Gastroesophageal sphincter (tissue), 4 donors: ENCODE data around the gene ATP4A. TPM values are rescaled to one million over a fixed set of nuclear protein-coding genes. Genes with fewer than 3 reads are reported as not detected.
"Not testable (repeated sequence)": the region's sequence is repeated elsewhere in the genome, so short reads cannot be mapped to it uniquely, and the experiment has no call there.

Source experiments
- ATAC-seq: fragments of 150-250 bp; one replicate; pipeline ENCODE4 v1.9.1; 2016; ENCODE audit warnings: mild to moderate bottlenecking, moderate library complexity
- H3K27ac ChIP-seq, 4 donors: fragments of 200-600 bp; sonication (generic) in 3 of 4; 1 replicate in 3 of 4; 2 replicates in 1 of 4; pipeline ENCODE4 v1.5.1; 2016 to 2019
- H3K27me3 ChIP-seq: fragments of 200-600 bp; sonication (generic); one replicate; pipeline ENCODE4 v1.5.1; 2019
- H3K36me3 ChIP-seq, 2 donors: fragments of 200-600 bp; sonication (generic); one replicate each; pipeline ENCODE4 v1.5.1; 2019; ENCODE audit warnings: control low read depth in 1 of 2
- H3K4me1 ChIP-seq, 3 donors: fragments of 200-600 bp; sonication (generic); 1 replicate in 2 of 3; 2 replicates in 1 of 3; pipeline ENCODE4 v1.5.1; 2016 to 2019; ENCODE audit warnings: control low read depth in 2 of 3
- H3K4me3 ChIP-seq, 2 donors: fragments of 200-600 bp; sonication (generic); one replicate each; pipeline ENCODE4 v1.5.1; 2019; ENCODE audit warnings: mild to moderate bottlenecking in 1 of 2, moderate library complexity in 1 of 2
- H3K9me3 ChIP-seq, 3 donors: fragments of 200-600 bp; sonication (generic); one replicate each; pipeline ENCODE4 v1.5.1; 2017 to 2019; ENCODE audit warnings: control low read depth in 2 of 3
- CTCF ChIP-seq, 4 experiments: fragments of 200-600 bp in 2 of 4; fragments of 450-650 bp in 2 of 4; sonication (generic) in 1 of 4; IDR thresholded peaks; one replicate each; pipeline ENCODE4 v1.5.1; 2017 to 2019; ENCODE audit warnings: antibody characterized with exemption in 4 of 4, mild to moderate bottlenecking in 2 of 4, moderate library complexity in 2 of 4
- EP300 ChIP-seq: sonication (generic); formaldehyde crosslinking; IDR thresholded peaks from one replicate; pipeline ENCODE4 v1.6.1; 2017; ENCODE audit warnings: antibody characterized with exemption, mild to moderate bottlenecking
- POLR2A ChIP-seq, 2 donors: fragments of 450-650 bp; IDR thresholded peaks; one replicate each; pipeline ENCODE4 v1.6.1; 2017; ENCODE audit warnings: antibody characterized with exemption in 2 of 2, mild to moderate bottlenecking in 2 of 2, moderate library complexity in 1 of 2
- POLR2AphosphoS5 ChIP-seq: sonication (generic); formaldehyde crosslinking; IDR thresholded peaks from one replicate; pipeline ENCODE4 v1.6.1; 2017; ENCODE audit warnings: antibody characterized with exemption
- WGBS, 2 donors: methylation state at CpG; one replicate each; pipeline ENCODE4 v1.1.5; 2018; ENCODE audit warnings: low coverage in 1 of 2; 5-methylcytosine and 5-hydroxymethylcytosine counted together
- total RNA-seq, 4 donors: library from RNA; depleted of rRNA; stranded (reverse); fragments of >200 nt; gene quantifications; one replicate each; pipeline ENCODE4 v1.1.0, GENCODE V29; 2016

The ATP4A gene
- total RNA-seq, 4 donors from 2014 or later: not detected

- Histone ChIP-seq H3K9me3 (peaks cover 0 to 13% (median 0%) of the 10 kb centered on the region in 3 donors), H3K27me3 (peaks cover 3% of the 10 kb centered on the region), H3K4me1 (peaks cover 0 to 14% (median 9%) of the 10 kb centered on the region in 3 donors), H3K4me3 (no peak overlapping the region), H3K36me3 (no peaks in the 10 kb centered on the region), H3K27ac (no peak overlapping the region)
- WGBS, 2 donors: 66 to 67% methylated on average over 2 of the region's 2 CpGs
- no peak for ATAC-seq
- no peak for TF ChIP-seq EP300
- TF ChIP-seq CTCF (IDR thresholded peaks at IDR 0.05): no peak
- no peak for TF ChIP-seq POLR2A (IDR thresholded peaks at IDR 0.05)
These were observed 44.8 kb upstream of the ATP4A start for GRCh38 chr19:35608251-35608650.

GRCh38 chr19:35607661-35608060 is 44.2 kb upstream of the ATP4A start:
- TF ChIP-seq EP300: no peak
- TF ChIP-seq POLR2A (IDR thresholded peaks at IDR 0.05): no peak
- no peak for TF ChIP-seq POLR2AphosphoS5
- no peak for TF ChIP-seq CTCF (IDR thresholded peaks at IDR 0.05)

GRCh38 chr19:35607170-35607569 is 43.7 kb upstream of the ATP4A start:
- not testable (repeated sequence) for H3K36me3 ChIP-seq, ATAC-seq, H3K4me3 ChIP-seq, H3K27me3 ChIP-seq, H3K27ac ChIP-seq, H3K4me1 ChIP-seq
- WGBS, 2 donors: 79 to 88% methylated on average over 4 to 8 of the region's 8 CpGs
- H3K9me3 ChIP-seq: peaks cover 0 to 13% (median 0%) of the 10 kb centered on the region in 3 donors

More at GRCh38 chr19:35607661-35608060, 44.2 kb upstream of the ATP4A start:
- no peak overlapping the region for H3K27ac ChIP-seq
- peaks cover 5% of the 10 kb centered on the region for H3K27me3 ChIP-seq
- no peaks in the 10 kb centered on the region for H3K36me3 ChIP-seq
- no peak for ATAC-seq
- peaks cover 0 to 13% (median 0%) of the 10 kb centered on the region in 3 donors for H3K9me3 ChIP-seq
- 73% methylated on average over 2 of the region's 3 CpGs for WGBS, 2 donors
- H3K4me3 ChIP-seq: no peak overlapping the region
- H3K4me1 ChIP-seq: peaks cover 0 to 8% (median 5%) of the 10 kb centered on the region in 3 donors

- H3K27me3 ChIP-seq: peaks cover 14% of the 10 kb centered on the region
- H3K9me3 ChIP-seq: peaks cover 0 to 13% (median 0%) of the 10 kb centered on the region in 3 donors
- not testable (repeated sequence) for H3K27ac ChIP-seq, ATAC-seq, H3K4me3 ChIP-seq, H3K4me1 ChIP-seq, H3K36me3 ChIP-seq
- WGBS, 2 donors: 38 to 63% methylated on average over 1 to 3 of the region's 4 CpGs
These were observed 41.0 kb upstream of the ATP4A start for GRCh38 chr19:35604436-35604835.

- no peak for ATAC-seq
- H3K4me3 ChIP-seq: no peak overlapping the region
- H3K9me3 ChIP-seq: peaks cover 0 to under 1% (median 0%) of the 10 kb centered on the region in 3 donors
- TF ChIP-seq CTCF (IDR thresholded peaks at IDR 0.05) (no peak), POLR2A (IDR thresholded peaks at IDR 0.05) (no peak), POLR2AphosphoS5 (no peak), EP300 (no peak)
- H3K36me3 ChIP-seq: no peaks in the 10 kb centered on the region
- no peaks in the 10 kb centered on the region for H3K4me1 ChIP-seq
- H3K27me3 ChIP-seq: peaks cover 14% of the 10 kb centered on the region
- no peak overlapping the region for H3K27ac ChIP-seq
- WGBS, 2 donors: no CpG with 5 or more reads among the region's 3 CpGs
These were observed 38.5 kb upstream of the ATP4A start for GRCh38 chr19:35601971-35602370.

GRCh38 chr19:35596366-35596999 is 33.0 kb upstream of the ATP4A start:
- WGBS, 2 donors: 67 to 69% methylated on average over 4 of the region's 4 CpGs
- H3K4me1 ChIP-seq: no peaks in the 10 kb centered on the region
- no peaks in the 10 kb centered on the region for H3K36me3 ChIP-seq
- ATAC-seq: no peak
- no peak for TF ChIP-seq EP300
- no peak for TF ChIP-seq POLR2A (IDR thresholded peaks at IDR 0.05)
- TF ChIP-seq CTCF (IDR thresholded peaks at IDR 0.05): no peak
- TF ChIP-seq POLR2AphosphoS5: no peak
- H3K27me3 ChIP-seq: peaks cover 33% of the 10 kb centered on the region
- H3K27ac ChIP-seq: no peak overlapping the region
- H3K4me3 ChIP-seq: no peak overlapping the region
- H3K9me3 ChIP-seq: no peaks in the 10 kb centered on the region
